Activated gamma-delta T cell treated with Interleukin-2 at 50 U/mL for 16 hours (primary cell): ENCODE results near the gene PTGS1.
"Not testable (repeated sequence)": the region's sequence is repeated elsewhere in the genome, so short reads cannot be mapped to it uniquely, and the experiment has no call there.

Experiments
- DNase-seq: peaks from one replicate; pipeline ENCODE4 v3.0.0-alpha.2; 2020

The PTGS1 gene

GRCh38 chr9:122370869-122371755 is at the start of gene PTGS1:
PTGS1 (plus strand) TSS chr9:122371024; CDS start chr9:122371085, 61 bp downstream.
- no peak for DNase-seq

DNA sequence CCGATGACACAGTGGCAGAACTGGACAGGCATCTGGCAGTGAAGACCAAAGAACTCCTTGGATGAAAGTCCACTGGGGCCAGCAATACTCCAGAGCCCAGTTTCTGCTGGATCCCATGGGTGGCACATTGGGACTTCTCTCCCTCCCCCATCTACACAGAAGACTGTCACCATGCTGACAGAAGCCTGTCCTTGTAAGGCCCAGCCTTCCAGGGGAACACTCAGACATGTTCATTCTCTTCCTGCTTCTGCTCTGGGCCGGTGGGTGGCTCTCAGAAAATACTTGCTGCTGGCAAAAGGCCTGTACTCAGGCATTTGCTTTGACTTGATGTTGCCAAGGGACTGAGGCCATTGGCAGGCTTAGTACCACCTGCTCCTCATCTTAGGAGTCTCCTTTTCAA is 48.3 kb upstream of the PTGS1 start:
- no peak for DNase-seq

DNA sequence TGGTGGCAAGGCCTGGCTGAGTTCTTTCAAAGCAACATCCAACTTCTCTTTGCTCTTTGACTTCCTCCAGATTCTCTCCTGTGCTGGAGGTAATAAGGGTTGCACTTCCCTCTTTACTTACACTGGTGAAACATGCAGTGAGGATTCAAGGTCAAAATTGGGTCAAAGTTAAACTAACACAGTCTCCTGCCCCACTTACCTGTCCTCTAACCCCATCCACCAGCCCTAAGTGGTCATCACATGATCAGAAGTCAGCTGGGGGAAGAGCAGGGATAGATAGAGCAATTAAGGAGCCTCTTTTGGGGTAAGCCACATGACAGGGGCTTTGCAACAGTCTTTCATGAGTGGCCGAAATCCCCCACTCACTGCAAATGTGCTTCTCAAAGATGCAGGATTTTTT is 46.2 kb upstream of the PTGS1 start:
- DNase-seq, result not testable (repeated sequence)

DNA sequence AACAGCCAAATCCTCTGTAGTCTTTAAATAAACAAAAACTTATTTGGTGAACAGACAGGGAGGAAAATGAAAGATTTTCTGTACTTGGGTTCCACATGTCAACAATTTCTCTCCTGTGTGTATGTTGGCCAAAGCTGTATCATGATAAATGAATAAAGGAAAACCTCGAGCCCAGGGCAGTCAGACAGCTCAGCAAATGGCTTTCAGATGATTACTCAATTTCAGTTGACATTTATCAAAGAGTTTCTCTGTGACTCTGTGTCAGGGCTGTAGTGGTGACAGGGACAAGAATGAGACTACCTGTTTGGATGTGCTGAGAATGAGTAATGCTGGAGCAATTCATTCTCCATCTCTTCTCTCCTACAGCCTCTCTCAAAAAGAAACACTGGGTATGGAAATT is 45.7 kb upstream of the PTGS1 start:
- DNase-seq, result no peak

- no peak for DNase-seq
Observed at GRCh38 chr9:122327175-122327574, 43.6 kb upstream of the PTGS1 start.

DNA sequence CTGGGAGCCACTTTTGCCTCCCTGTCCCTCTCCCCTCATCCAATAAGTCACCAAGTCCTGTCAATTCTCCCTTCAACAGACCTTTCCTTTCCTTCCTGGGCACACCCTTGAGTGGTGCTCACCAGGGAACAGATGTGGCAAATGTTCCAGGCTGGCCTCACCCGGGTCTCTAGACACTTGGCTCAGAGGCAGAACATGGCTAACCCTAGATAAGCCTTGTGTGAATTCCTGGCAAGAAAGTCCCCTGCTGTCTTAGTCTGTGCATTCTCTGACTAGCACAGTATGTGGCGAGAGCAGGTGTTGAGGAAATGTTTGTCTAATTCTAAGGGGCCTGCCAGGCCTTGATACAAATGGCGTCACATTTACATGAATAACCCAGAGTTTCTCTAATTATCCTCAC is 41.2 kb upstream of the PTGS1 start:
- DNase-seq, result no peak

GRCh38 chr9:122330466-122330865 is 40.4 kb upstream of the PTGS1 start:
- not testable (repeated sequence) for DNase-seq

GRCh38 chr9:122331523-122331927 is 39.3 kb upstream of the PTGS1 start:
- DNase-seq, result no peak

DNA sequence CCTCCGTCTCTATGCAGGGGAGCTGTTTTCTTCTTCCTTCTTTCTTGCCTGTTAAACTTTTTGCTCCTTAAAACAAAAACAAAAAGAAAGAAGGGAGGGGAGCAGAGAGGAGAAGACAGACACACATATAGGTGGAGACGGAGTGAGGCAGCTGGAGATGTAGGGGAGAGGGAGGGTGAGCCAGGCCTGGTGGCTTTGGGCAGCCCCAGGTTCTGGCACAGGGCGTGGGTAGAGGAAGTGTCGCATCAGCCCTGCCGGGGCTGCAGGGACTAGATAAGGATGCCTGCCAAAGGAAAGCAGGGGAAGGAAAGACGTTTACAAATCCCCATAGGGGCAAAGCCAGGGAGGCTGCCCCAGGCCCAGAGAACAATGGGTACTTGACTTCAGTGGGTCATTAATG is 38.7 kb upstream of the PTGS1 start:
- no peak for DNase-seq

GRCh38 chr9:122332644-122333043 is 38.2 kb upstream of the PTGS1 start:
- DNase-seq, result no peak

- DNase-seq, result no peak
Observed at GRCh38 chr9:122333169-122333808, 37.5 kb upstream of the PTGS1 start.

- DNase-seq, result no peak
Observed at GRCh38 chr9:122334916-122335315, 35.9 kb upstream of the PTGS1 start.

- no peak for DNase-seq
Observed at GRCh38 chr9:122336189-122336588, 34.6 kb upstream of the PTGS1 start.

DNA sequence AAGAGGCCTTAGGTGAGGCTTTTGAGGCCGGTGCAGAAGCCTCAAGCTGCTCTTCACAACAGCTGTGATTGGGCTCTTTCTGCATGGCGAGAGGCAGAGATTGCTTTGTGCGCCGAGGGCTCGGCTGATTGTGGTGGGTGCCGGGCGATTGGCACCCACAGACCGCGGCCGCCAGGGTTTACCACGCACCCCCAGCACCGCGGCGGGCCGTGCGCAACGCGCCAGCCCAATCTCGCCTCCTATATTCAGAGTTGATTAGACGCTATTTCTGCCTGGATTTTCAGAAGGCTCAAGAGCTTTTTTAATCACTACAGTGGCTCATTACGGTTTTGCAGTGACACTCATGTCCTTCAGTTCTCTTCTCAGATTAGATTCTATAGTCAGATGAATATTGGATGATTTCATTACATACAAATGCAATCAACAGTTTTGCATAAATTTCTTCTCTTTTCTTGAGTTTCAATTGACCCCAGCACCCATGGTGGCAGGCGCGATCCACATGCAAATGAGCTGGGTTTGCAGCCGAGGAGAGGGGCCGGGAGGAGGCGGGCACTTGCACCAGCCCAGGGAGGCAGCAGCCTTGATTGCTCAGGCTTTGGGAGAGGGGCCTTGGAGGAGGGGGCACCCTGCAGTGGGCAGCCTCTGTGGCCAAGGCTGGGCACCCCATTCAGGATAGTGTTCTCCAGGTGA is 33.8 kb upstream of the PTGS1 start:
- DNase-seq, result no peak

GRCh38 chr9:122337556-122337929 is 33.3 kb upstream of the PTGS1 start:
- no peak for DNase-seq

- DNase-seq, result no peak
Observed at GRCh38 chr9:122338536-122338935, 32.3 kb upstream of the PTGS1 start.

DNA sequence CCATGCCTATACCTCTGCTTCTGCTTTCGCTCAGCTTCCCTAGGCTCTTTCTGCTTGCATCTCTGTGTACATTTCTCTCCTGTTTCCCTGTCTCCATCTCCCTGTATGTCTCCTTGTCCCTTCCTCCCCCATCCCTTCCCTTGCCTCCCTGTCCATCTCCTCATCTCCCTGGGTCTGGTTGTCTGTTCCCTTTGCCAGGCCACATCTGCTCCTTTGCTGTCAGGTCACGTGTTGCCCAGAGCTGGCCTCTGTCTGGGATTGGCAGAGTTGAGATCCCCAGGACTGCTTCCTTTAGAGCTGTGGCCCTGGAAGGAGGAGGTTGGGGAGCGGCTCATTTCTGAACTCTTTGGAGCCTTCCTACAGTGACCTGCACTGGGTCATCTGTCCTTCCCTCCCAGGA is 31.8 kb upstream of the PTGS1 start:
- no peak for DNase-seq

GRCh38 chr9:122339579-122339978 is 31.2 kb upstream of the PTGS1 start:
- DNase-seq, result no peak

- no peak for DNase-seq
Observed at GRCh38 chr9:122340161-122340560, 30.7 kb upstream of the PTGS1 start.

DNA sequence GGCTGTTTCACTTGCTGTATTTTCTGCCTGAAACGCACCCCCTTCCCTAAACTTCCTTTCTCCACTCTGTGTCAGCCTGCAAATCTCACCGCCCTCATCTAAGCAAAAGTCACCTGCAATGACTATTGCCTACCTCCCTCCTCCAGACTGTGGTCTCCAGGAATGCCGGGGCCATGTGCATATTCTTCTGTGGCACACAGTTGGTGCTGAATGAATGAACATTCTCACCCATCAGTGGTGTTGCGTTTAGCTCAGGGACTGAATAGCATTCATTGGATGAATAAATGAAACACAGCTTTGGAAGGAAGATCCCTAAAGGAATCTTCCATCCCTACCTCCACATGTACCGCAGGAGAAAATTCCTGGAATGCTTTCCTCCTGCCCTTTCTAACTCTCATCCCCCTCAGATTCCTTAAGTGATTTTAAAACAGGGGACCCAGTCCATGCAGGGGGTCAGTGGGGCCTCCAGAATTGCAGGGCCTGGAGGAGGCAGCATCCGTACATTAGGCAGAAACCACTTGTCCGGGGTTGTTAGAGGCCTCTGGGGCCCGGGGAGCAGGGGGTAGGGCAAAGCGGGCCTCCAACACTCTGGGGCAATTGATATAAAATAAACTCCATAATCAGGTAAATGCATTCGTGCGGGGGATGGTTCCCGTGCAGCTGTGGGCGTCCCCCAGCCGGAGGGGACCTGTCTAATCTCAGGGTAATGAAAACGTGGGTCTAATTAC is 28.3 kb upstream of the PTGS1 start:
- no peak for DNase-seq

GRCh38 chr9:122346478-122347347 is 24.1 kb upstream of the PTGS1 start:
- no peak for DNase-seq
